Naive B cell (primary cell): ENCODE measurements around the gene LMAN2L. TPM values are rescaled to one million over a fixed set of nuclear protein-coding genes. Genes with fewer than 3 reads are reported as not detected.

Source experiments
- ATAC-seq, 2 donors: fragments of 150-1000 bp; cut with Tn5 transposase; 2 replicates each; pipeline ENCODE4 v1.10.0; 2021; ENCODE audit warnings: low read depth in 2 of 2, mild to moderate bottlenecking in 2 of 2, moderate library complexity in 2 of 2
- DNase-seq: peaks from one replicate; pipeline ENCODE4 v3.0.0; 2022
- H3K27ac Mint-ChIP-seq, 6 donors: one replicate each; pipeline ENCODE4 v1.8.0; 2020 to 2022; ENCODE audit warnings: mild to moderate bottlenecking in 6 of 6, mixed read lengths in 6 of 6, moderate library complexity in 5 of 6, inconsistent platforms in 2 of 6
- H3K27me3 Mint-ChIP-seq, 3 donors: one replicate each; pipeline ENCODE4 v1.8.0; 2021 to 2022; ENCODE audit warnings: mixed read lengths in 3 of 3, mild to moderate bottlenecking in 1 of 3
- H3K36me3 Mint-ChIP-seq, 2 donors: one replicate each; pipeline ENCODE4 v1.8.0; 2020 to 2022; ENCODE audit warnings: mixed read lengths in 2 of 2, inconsistent platforms in 1 of 2, mild to moderate bottlenecking in 1 of 2
- H3K4me1 Mint-ChIP-seq, 3 donors: one replicate each; pipeline ENCODE4 v1.8.0; 2020 to 2022; ENCODE audit warnings: mixed read lengths in 3 of 3, inconsistent platforms in 1 of 3, mild to moderate bottlenecking in 1 of 3, moderate library complexity in 1 of 3
- H3K4me3 Mint-ChIP-seq, 8 donors: one replicate each; pipeline ENCODE4 v1.8.0; 2020 to 2022; ENCODE audit warnings: mild to moderate bottlenecking in 8 of 8, mixed read lengths in 8 of 8, moderate library complexity in 8 of 8, inconsistent platforms in 2 of 8
- H3K9me3 Mint-ChIP-seq, 7 donors: one replicate each; pipeline ENCODE4 v1.8.0; 2020 to 2022; ENCODE audit warnings: mixed read lengths in 7 of 7, mild to moderate bottlenecking in 5 of 7, inconsistent platforms in 2 of 7, moderate library complexity in 1 of 7
- polyA plus RNA-seq, 6 donors: library from polyadenylated mRNA; unstranded; fragments of 300-500 nt; fragmentation: Illumina TruSeq; gene quantifications; one replicate each; pipeline ENCODE4 v1.2.3, GENCODE V29; 2021; ENCODE audit warnings: low read depth in 6 of 6

The LMAN2L gene
- polyA plus RNA-seq, 6 donors from 2014 or later = 9.3 to 18.9 (median 16.8) TPM

DNA sequence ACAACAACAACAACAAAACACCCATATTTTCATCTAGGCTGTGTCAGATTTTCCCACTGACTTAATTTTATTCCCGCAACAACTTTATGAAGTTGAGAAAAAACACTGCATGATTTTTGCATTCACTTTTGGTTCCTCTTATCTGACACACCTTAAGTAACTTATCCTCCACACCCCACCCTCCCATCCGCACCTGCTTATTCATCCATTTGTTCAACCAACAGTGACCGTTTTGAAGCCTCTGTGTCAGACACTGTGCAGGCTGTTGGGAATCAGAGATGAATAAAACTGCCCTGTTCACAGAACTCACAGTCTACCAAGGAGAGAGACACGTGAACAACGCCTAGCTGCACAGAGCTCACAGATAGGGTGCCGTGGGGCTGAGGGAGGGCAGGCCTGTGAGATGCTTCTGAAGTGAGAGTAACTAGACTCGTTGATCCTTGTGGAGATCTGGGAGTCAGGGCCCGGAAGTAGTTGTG lies 28.3 kb upstream of the LMAN2L start:
- peak overlapping the region; percentile 39 to 85 (median 60) for H3K4me3 Mint-ChIP-seq
- no peaks in the 10 kb centered on the region for H3K27me3 Mint-ChIP-seq
- peak; percentile 72 to 85 for ATAC-seq
- H3K36me3 Mint-ChIP-seq = no peaks in the 10 kb centered on the region
- peak; percentile 39 for DNase-seq
- no peaks in the 10 kb centered on the region for H3K9me3 Mint-ChIP-seq
- H3K27ac Mint-ChIP-seq = peak overlapping the region; percentile 20 to 87 (median 60)
- H3K4me1 Mint-ChIP-seq = peaks cover 55 to 79% (median 67%) of the 10 kb centered on the region in 3 donors

DNA sequence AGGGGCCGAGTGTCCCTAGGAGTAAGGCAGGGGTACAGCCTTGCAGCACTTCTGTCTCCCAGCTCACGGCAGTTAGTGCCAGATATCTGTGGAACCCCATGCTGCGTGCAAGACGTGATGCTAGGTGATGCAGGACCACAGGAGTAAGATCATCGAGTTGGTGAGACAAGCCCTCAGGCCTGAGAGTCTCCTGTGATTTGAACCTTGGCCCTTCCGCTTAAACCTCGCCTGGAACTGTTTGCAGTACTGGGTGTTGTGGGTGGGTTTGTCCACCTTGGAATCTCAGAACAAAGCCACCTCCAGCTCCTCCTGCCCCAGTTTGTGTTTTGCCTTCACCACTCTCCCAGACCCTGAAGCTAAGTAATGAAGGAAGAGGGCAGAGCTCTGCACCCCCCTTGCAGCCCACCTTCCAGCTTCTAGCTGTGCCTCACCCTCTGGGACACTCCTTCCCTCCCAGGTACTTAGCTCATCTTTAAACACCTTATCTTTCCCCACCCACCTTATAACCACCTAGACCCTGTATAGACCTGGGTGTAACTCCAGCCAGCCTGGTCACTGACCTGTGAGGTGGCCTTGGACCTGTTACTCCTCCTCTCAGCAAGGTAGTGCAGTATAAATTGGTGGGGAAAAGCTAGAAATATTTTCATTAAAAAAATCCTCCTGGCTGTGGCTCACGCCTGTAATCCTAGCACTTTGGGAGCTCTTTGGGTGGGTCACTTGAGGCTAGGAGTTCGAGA lies 27.4 kb upstream of the LMAN2L start:
- H3K4me1 Mint-ChIP-seq = peaks cover 55 to 79% (median 67%) of the 10 kb centered on the region in 3 donors
- no peaks in the 10 kb centered on the region for H3K36me3 Mint-ChIP-seq

DNA sequence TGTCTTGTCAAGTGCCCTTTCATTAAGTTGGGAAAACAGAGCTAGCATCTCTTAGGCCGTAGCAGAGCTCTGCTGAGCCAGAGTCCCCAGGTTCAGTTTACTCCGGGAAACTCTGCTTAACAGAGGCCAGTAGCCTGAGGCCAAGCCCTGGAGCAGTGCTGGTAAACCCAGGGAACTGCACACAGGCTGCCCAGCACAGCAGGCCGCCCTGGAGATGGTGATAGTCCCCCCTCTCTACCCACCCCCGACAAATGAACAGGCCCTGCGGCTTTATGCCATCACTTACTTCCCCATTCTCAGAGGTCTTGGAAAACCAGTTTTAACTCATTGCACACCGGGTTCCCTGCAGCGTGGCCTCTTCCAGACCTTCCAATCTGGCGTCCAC lies 24.4 kb upstream of the LMAN2L start:
- ATAC-seq (no peak), DNase-seq (peak; percentile 20)
- Mint-ChIP-seq H3K4me1 (peaks cover 69 to 88% (median 77%) of the 10 kb centered on the region in 3 donors), H3K36me3 (no peaks in the 10 kb centered on the region), H3K4me3 (peak overlapping the region; percentile 79 to 94 (median 92)), H3K9me3 (no peaks in the 10 kb centered on the region), H3K27me3 (no peaks in the 10 kb centered on the region), H3K27ac (peak overlapping the region in 2 of 6 donors; percentile 61 to 87)

More for the DNA sequence above, 27.4 kb upstream of the LMAN2L start:
- peak overlapping the region in 3 of 6 donors; percentile 22 to 68 (median 62) for H3K27ac Mint-ChIP-seq
- ATAC-seq (no peak), DNase-seq (no peak)
- H3K9me3 Mint-ChIP-seq = no peaks in the 10 kb centered on the region
- H3K4me3 Mint-ChIP-seq = peak overlapping the region; percentile 38 to 85 (median 69)
- H3K27me3 Mint-ChIP-seq = no peaks in the 10 kb centered on the region

GRCh38 chr2:96763511-96764252 lies 23.8 kb upstream of the LMAN2L start:
- Mint-ChIP-seq H3K4me3 (peak overlapping the region; percentile 79 to 94 (median 92)), H3K27ac (peak overlapping the region in 2 of 6 donors; percentile 61 to 84), H3K9me3 (no peaks in the 10 kb centered on the region), H3K36me3 (no peaks in the 10 kb centered on the region), H3K27me3 (no peaks in the 10 kb centered on the region), H3K4me1 (peaks cover 68 to 87% (median 71%) of the 10 kb centered on the region in 3 donors)
- ATAC-seq = no peak
- DNase-seq = peak; percentile 11

DNA sequence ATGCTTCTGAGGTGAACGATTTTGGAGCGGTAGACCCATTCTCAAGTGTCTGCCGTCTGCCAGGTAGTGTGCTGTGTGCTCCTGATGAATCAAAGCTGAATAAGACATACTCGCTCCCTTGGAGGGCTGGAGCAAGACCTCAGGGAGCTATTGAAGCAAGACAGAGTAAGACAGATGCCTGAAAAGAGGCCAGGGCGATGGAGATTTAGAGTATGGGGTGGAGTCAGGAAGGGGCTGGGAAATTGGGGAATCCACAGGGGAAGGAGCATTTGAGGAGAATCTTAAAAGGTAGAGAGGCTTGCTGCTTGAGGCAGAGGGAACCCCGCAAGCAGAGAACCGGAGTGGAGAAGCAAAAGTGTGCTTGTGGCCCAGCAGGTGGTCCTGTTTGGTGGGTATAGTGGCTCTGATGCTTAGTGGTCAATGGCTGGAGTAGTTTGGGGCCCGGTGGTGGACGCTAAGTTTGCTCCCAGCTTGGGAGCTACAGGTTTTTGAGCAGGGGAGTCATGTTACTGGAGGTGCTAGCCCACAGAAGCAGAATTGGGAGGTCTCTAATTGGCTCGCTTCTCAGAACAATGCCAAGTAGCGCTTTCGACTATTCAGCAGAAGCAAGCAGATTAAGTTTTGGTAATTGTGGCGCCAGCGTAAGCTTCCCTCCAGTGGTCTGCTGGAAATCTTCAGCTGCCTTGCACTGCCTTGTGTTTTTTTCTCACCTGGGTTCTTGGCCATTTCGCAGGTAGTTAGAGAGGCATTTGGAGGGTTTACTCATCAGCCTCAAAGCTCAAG lies 22.9 kb upstream of the LMAN2L start:
- H3K4me1 Mint-ChIP-seq = peaks cover 59 to 77% (median 61%) of the 10 kb centered on the region in 3 donors
- peak overlapping the region; percentile 27 to 77 (median 56) for H3K27ac Mint-ChIP-seq
- H3K4me3 Mint-ChIP-seq = peak overlapping the region; percentile 79 to 94 (median 92)
- H3K36me3 Mint-ChIP-seq = no peaks in the 10 kb centered on the region
- peak; percentile 19 for DNase-seq
- ATAC-seq = no peak
- H3K27me3 Mint-ChIP-seq = no peaks in the 10 kb centered on the region
- no peaks in the 10 kb centered on the region for H3K9me3 Mint-ChIP-seq

GRCh38 chr2:96760986-96761832 lies 21.3 kb upstream of the LMAN2L start:
- Mint-ChIP-seq H3K4me3 (peak overlapping the region; percentile 79 to 94 (median 92)), H3K27me3 (no peaks in the 10 kb centered on the region), H3K36me3 (no peaks in the 10 kb centered on the region), H3K27ac (peak overlapping the region in 5 of 6 donors; percentile 81 to 92 (median 86)), H3K9me3 (no peaks in the 10 kb centered on the region), H3K4me1 (peaks cover 44 to 62% (median 46%) of the 10 kb centered on the region in 3 donors)
- ATAC-seq = peak; percentile 76 to 77
- no peak for DNase-seq

DNA sequence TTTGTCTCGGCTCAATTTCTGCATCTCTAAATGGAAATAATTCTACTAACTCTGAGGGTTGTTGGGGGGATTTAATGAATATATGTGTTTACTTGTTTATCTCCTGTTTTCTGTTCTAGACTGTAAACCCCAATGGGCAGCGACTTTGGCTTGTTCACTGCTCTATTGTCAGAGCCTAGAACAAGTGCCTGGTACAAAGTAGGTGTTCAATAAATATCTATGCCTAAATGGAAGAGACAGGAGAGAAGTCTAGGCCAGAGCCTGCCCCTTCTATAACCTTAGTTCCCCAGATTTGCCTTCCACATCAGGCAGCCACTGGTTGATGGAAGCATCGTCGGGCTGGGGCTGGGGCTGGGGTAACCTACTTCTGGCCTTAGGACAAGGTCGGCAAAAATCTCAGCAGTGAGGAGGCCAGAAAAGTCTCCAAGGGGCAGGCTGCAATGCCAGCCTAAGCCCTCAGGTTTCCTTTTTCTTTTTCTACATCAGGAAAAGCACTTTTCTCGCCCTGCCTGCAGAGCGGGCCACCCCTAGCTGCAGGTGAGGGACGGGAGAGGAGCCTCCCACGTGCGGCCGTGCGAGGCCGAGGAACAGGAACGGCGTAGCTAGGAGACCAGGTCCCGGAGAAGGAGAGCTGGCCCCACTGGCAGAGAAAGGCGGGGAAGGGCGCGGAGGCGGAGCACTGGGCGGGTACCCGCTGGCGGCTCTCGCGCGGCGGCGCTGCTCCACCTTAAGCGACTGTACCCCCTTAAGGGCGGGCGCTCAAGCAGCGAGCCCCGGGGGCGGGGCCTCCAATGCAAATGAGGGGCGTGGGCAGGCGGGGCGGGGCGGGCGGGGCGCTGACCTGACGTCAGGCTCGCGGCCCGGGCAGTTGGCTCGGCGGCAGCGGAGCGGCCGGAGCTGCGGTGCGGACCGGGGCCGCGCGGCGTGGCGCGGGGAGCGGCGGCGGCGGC lies 20.4 kb upstream of the LMAN2L start, which contains the start of gene CNNM4:
CNNM4 (plus strand) TSS at position 867 of the 950 bp plus-strand sequence. CDS start 98 bp downstream, outside the sequence.
- Mint-ChIP-seq H3K27me3 (no peaks in the 10 kb centered on the region), H3K9me3 (no peaks in the 10 kb centered on the region), H3K36me3 (no peaks in the 10 kb centered on the region), H3K4me3 (peak within 1 kb of the TSS; percentile 80 to 94 (median 93)), H3K4me1 (peaks cover 42 to 56% (median 46%) of the 10 kb centered on the region in 3 donors), H3K27ac (peak within 1 kb of the TSS; percentile 84 to 98 (median 92))
- ATAC-seq (peak; percentile 89), DNase-seq (peak; percentile 87)

DNA sequence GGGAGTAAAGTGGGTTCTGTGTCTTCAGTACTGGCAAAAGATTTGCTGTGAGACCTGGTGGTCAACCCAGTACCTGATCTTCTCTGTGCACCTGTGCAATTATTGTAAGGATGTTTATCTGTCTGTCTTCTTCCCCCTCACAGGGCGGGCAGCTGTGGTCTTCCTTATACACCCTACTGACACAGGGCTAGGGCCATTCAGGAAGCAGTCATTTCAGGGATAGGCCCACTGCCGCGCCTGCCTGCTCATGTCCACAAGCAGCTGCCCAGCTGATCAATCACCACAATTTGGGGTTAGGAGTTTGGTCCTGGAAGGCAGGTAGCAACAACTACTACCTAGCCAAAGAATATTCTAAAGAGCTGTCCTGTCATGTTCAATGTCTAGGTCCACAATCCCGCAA lies 19.7 kb upstream of the LMAN2L start:
- Mint-ChIP-seq H3K36me3 (no peaks in the 10 kb centered on the region), H3K9me3 (no peaks in the 10 kb centered on the region), H3K27ac (peak overlapping the region in 3 of 6 donors; percentile 51 to 95 (median 86)), H3K27me3 (no peaks in the 10 kb centered on the region), H3K4me3 (peak overlapping the region in 6 of 8 donors; percentile 80 to 93 (median 91)), H3K4me1 (peaks cover 39 to 53% (median 43%) of the 10 kb centered on the region in 3 donors)
- ATAC-seq (no peak), DNase-seq (no peak)

DNA sequence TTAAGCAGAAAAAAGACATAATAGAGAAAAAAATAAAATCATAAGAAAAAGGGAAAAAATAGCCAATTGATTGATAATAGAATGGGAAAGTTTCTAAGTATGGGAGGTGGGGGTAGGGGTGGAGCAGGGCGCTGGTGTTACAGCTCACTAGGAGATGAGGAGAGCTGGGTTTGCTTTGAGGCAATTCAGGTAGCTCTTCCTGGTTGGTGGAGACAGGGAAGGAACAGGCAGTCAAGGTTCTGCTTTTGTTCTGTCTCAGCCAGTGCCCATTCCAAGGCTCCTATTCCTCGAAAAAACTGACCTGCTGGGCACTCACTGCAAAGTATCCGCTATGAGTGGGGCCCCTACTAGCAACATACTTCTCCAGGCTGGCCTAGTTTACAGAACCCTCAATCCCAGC lies 19.1 kb upstream of the LMAN2L start:
- no peak for DNase-seq
- Mint-ChIP-seq H3K9me3 (no peaks in the 10 kb centered on the region), H3K4me3 (peak overlapping the region in 6 of 8 donors; percentile 11 to 93 (median 86)), H3K4me1 (peaks cover 36 to 48% (median 38%) of the 10 kb centered on the region in 3 donors), H3K27ac (peak overlapping the region in 1 of 6 donors; percentile 51), H3K36me3 (no peaks in the 10 kb centered on the region), H3K27me3 (no peaks in the 10 kb centered on the region)
- no peak for ATAC-seq

DNA sequence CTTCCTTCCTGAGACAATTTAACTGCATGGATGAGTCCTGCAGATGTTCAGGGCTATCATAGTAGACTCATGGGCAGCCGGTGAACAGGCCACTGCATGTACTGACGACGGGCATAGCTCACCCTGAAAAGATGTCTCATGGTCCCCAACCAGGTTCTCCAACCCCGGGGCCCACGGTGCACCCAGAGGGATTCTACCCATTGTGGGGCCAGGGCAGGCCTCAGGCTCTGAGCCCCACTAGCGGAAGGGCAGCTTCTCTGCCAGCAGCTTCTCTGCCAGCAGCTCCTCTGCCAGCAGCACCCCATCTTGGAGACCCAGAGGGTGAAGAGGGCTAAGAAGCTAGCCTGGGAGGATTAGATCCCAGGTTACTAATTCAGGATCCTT lies 17.6 kb upstream of the LMAN2L start:
- DNase-seq (no peak), ATAC-seq (no peak)
- Mint-ChIP-seq H3K4me3 (peak overlapping the region in 1 of 8 donors; percentile 7), H3K27ac (no peak overlapping the region), H3K9me3 (no peaks in the 10 kb centered on the region), H3K27me3 (no peaks in the 10 kb centered on the region), H3K36me3 (no peaks in the 10 kb centered on the region), H3K4me1 (peaks cover 23 to 34% (median 24%) of the 10 kb centered on the region in 3 donors)

GRCh38 chr2:96756788-96757476 lies 17.1 kb upstream of the LMAN2L start:
- Mint-ChIP-seq H3K27me3 (no peaks in the 10 kb centered on the region), H3K4me1 (peaks cover 17 to 28% (median 19%) of the 10 kb centered on the region in 3 donors), H3K9me3 (no peaks in the 10 kb centered on the region), H3K27ac (no peak overlapping the region), H3K36me3 (no peaks in the 10 kb centered on the region), H3K4me3 (peak overlapping the region in 1 of 8 donors; percentile 7)
- ATAC-seq (no peak), DNase-seq (no peak)
